GM10266 (cell line): Measurements from ENCODE around the gene OLFM1.

ENCODE experiments used
- DNase-seq: peaks from one replicate; pipeline ENCODE4 v3.0.0; 2012; ENCODE audit errors: extremely low spot score
- CTCF ChIP-seq: IDR thresholded peaks from 2 replicates; pipeline ENCODE4 v1.5.1; 2012; ENCODE audit warnings: mild to moderate bottlenecking, low read depth; ENCODE audit not compliant: control insufficient read depth, insufficient read depth; ENCODE audit errors: missing control alignments

OLFM1 gene

GRCh38 chr9:135105211-135105745 lies 17.8 kb downstream of the OLFM1 start:
- no peak for DNase-seq
- TF ChIP-seq CTCF: no peak

GRCh38 chr9:135105938-135106491 lies 18.5 kb downstream of the OLFM1 start:
- no peak for TF ChIP-seq CTCF
- DNase-seq: no peak

- no peak for TF ChIP-seq CTCF
These were observed 19.2 kb downstream of the OLFM1 start for GRCh38 chr9:135106551-135107270.

GRCh38 chr9:135107581-135108235 lies 20.2 kb downstream of the OLFM1 start:
- no peak for DNase-seq
- TF ChIP-seq CTCF: no peak

More at GRCh38 chr9:135106551-135107270, 19.2 kb downstream of the OLFM1 start:
- no peak for DNase-seq

GRCh38 chr9:135108831-135109510 lies 21.5 kb downstream of the OLFM1 start:
- DNase-seq: no peak
- no peak for TF ChIP-seq CTCF

GRCh38 chr9:135109650-135110049 lies 22.2 kb downstream of the OLFM1 start:
- no peak for DNase-seq
- TF ChIP-seq CTCF: no peak
